GM18505 (cell line): ENCODE results near the gene MAFG.

Experiments
- ATAC-seq: cut with Tn5 transposase; IDR thresholded peaks from one replicate; pipeline ENCODE4 v1.9.1; 2021; ENCODE audit not compliant: unreplicated experiment
- POLR2A ChIP-seq: IDR thresholded peaks from 4 replicates; pipeline ENCODE4 v1.6.1; 2011; ENCODE audit warnings: borderline replicate concordance; ENCODE audit not compliant: insufficient read depth, insufficient read length; ENCODE audit errors: extremely low read depth

Gene MAFG

DNA sequence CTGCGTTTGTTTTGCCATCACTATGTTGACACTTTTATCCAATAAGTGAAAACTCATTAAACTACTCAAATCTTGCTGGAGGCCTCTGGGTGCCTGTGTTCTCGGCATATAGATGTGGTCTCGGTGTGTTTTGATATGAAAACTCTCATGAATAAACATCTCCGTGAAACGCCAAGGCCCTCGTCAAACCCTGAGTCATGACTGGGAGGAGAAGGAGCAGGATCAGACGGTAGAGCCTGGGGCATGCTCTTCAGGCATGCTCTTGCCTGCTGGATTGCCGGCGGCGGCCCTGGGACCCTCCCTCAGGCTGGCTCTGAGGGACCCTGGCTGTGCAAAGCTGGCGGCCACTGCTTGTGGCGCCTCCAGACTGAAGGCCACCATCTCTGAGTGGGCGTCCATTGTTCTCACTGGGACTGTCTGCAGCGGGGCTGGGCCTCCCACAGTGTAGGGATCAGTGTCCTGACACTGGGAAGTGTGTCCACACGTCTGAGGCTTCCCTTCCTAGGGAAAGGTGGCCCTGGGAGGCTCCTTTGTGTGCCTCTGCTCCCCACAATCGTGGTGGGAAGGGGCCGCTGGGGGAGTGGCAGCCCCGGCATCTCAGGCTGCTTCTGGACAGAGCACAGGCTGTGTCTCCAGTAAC is 27.2 kb downstream of the MAFG start:
- no peak for TF ChIP-seq POLR2A
- no peak for ATAC-seq

DNA sequence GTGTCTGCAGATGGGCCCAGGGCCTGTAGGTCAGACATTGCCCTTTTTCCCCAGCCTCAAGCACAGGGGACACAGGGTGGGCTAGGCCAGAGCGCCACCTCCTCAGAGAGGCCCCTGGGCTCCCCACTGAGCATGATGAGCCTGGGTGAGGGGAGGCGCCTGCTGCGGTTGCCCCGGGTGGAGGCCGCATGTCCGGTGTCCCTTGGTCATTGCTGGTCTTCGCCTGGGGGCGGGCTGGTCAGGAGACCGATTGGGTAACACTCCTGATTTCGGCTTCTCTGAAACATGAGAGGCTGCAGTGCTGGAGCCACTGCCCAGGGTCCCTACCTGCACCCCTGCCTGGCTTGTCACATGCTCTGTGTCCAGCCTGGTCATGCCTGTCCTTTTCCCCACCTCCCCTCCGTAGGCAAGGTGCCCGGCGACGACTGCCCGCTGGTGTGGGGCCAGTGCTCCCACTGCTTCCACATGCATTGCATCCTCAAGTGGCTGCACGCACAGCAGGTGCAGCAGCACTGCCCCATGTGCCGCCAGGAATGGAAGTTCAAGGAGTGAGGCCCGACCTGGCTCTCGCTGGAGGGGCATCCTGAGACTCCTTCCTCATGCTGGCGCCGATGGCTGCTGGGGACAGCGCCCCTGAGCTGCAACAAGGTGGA is 27.9 kb downstream of the MAFG start:
- TF ChIP-seq POLR2A, result no peak
- no peak for ATAC-seq

DNA sequence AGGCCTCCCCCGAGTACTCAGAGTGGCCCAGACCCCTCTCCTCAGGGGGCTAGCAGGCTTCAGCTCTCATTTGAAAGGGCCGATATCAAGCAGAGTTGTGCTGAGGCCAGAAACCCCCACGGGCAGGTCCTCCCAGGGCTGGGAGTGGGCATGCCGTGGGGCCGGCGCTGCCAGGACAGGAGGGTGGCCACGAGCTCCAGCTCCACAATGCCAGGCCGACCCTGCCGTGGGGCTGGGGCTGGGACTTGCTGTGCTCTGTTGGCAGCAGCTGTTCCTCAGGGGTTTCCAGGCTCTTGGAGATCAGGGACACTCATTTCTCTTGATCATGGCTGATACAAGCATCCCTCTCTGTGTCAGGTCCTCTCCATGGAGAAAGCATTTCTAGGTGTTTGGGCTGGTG is 28.6 kb downstream of the MAFG start:
- ATAC-seq, result no peak
- TF ChIP-seq POLR2A, result no peak

DNA sequence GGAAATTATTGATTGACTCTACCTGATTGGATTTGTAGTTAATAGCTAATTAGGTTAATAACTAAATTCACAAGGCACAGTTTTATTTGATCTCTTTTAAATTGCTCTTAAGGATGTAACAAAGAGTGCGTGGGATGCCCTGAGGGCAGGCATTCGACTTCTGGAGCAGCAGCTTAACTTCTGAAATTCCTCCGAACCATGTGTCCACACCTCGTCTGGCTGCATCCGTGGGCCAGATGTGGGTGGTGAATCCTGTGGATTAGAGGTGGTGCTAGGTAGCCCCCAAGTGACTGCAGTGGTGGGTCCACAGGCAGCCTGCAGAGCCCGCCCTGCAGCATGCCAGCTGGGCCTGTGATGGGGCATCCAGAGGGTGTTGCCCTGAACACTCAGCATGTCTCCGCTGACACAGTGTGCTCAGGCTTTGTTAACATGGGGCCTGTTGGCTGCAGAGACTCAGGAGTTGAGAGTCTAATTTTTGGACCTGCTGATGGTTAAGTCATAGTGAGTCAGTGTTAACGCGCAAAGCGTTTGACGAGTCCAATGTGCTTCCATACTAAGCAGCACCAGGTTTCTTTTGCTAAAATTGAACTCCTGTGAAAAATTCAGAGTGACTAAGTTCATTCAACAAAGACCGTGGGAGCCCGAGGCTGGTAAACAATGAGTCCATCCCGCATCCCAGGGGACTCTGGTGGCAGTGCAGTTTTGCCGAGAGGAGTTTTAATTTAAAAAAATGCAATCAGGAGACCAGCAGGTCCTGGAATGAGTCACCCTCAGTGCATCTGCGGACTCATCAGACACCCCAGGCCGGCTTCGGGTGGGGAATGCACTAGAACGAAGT is 29.3 kb downstream of the MAFG start:
- no peak for TF ChIP-seq POLR2A
- ATAC-seq, result no peak

DNA sequence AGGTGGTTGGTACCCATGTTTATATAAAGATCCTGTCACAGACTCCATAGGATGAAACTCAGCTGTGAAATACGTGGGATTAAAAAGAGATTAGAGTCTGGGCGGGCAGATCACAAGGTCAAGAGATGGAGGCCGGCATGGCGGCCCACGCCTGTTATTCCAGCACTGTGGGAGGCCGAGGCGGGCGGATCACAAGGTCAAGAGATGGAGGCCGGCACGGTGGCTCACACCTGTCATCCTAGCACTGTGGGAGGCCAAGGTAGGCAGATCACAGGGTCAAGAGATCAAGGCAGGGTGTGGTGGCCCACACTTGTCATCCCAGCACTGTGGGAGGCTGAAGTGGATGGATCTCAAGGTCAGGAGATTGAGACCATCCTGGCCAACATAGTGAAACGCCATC is 32.1 kb downstream of the MAFG start:
- no peak for TF ChIP-seq POLR2A
- ATAC-seq, result no peak

DNA sequence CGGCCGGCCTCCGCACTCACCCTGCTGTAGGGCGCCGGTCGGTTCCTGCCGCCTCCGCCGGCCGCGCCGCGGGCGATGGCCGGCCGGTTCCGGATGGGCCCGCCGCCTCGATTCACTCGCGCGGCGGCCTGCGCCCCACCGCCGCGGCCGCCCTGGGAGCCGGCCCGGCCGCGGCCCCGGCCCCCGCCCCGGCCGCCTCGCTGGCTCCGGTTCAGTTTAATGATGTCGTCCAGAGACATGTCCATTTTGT is 36.3 kb downstream of the MAFG start:
- TF ChIP-seq POLR2A, result no peak
- peak; percentile 27 for ATAC-seq

DNA sequence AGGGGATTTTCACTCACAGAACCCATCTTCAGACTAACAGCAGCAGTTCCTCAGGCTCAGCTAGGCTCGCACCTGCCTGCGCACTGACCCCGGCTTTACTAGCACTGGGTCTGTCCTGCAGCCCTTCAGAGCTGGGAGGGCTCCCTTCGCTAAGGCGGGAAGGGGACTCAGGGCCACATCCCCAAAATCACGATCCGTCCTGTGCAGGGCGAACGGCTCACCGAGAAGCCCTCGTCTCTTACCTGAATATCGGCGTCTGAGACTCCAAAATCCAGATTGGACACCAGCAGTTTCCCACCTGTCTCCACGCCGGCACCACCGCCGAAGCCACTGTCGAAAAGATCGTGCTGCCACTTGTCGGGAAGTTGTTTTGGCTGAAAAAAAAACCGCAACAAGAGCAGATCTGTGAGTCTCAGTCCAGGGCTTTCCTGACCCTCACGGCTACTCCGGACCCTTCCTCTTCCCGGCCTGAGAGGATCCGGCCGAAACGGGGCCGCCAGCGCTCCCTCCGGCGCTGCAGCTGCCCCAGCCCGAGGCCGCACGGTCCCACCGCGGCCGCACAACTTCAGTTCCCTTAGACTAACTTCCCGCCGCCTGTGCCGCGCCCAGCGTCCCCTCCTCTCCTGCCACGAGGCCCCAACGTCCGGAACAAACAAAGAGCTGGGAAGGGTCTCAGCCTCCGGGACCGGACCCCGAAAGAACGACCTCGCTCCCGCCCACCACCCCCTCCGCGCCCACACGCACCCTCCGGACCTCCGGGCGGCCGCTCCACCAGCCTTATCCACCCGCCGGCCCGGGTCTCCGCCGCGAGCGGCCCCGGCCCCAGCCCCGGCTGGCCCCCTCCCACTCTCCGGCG is 36.9 kb downstream of the MAFG start:
- no peak for TF ChIP-seq POLR2A
- ATAC-seq, result no peak

DNA sequence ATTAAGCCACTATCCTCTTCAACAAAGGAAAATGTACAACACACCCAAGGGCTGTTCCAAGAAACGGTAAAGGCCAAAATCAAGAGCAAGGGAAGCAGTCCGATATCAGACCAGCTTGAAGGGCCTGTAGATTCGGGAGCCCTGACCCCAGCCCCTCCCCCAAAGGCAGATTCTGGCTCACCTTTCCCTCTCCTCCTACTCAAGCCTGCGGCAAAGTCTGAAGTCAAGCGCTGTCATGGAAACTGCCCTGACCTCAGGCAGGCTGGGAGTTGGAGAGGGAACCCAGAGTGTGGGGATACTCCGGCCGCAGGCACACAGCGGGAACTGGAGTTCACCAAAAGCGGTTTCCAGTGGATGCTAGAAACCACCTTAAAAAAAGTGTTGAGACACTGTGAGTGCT is 37.9 kb downstream of the MAFG start:
- no peak for TF ChIP-seq POLR2A
- ATAC-seq, result no peak

DNA sequence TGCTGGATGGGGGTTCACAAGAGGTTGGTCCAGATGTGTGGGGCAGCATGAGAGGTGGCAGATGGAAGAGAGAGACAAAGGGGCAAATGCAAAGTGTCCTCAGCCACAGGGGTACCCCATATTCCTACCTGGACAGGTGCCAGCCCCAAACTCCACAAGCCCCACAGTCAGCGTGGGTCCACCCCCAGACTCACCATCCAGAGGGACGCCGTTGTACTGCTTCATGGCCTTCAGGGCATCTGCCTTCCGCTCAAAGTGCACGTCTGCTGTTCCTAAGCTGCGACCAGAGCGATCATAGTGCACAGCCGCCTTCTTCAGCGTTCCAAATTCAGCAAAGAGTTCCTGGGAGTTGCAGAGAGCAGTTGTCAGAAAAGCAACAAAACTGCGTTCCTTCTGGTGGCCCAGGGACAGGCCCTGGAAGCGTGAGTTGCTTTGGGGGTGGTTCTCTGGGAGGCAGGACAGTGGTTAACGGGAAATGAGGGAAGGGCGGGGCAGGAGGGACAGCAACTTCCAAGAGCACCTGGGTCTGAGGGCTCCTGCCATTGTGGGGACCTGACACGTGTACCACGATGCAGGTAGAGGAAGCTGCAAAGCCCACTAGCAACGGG is 38.4 kb downstream of the MAFG start:
- no peak for ATAC-seq
- no peak for TF ChIP-seq POLR2A

DNA sequence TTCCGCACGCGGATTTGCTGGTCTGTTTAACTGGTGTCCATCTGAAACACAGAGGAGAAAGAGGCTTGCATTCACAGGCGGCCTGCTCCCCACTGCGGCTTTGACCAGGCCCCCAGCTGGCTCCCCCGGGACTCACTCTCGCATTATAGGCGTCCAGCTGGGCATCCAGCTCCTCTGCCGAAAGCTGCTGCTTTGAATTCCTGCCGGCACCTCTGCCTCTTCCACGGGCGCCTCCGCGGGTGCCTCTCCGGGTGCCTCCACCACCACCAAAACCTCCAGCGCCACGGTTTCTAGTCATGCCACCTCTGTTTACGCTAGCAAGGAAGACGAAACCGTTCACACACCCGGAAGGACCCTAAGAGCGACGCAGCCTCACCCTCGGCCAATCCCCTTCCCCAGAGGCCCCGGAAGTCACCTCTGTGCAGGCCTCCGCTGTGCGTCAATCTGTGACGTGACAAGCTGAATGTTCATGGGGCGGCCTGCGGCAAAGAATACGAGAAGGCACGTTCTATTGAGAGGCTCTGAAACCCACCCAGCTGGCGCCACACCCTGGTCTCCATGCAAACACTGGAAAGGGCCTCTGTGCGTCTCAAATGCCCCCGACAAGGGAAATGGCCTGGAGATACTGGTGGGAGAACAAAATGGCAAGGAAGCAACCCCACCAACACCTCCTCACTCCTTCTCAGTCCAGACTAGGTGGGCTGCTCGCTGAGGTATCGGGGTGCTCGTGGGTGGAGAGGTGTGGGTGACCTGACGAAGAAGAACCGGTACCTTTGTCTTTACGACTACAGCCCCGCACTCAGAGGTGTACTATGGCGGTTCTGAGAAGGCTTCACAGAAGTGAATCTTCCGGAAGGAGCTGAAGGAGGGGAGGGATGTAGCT is 39.2 kb downstream of the MAFG start:
- no peak for TF ChIP-seq POLR2A
- no peak for ATAC-seq

DNA sequence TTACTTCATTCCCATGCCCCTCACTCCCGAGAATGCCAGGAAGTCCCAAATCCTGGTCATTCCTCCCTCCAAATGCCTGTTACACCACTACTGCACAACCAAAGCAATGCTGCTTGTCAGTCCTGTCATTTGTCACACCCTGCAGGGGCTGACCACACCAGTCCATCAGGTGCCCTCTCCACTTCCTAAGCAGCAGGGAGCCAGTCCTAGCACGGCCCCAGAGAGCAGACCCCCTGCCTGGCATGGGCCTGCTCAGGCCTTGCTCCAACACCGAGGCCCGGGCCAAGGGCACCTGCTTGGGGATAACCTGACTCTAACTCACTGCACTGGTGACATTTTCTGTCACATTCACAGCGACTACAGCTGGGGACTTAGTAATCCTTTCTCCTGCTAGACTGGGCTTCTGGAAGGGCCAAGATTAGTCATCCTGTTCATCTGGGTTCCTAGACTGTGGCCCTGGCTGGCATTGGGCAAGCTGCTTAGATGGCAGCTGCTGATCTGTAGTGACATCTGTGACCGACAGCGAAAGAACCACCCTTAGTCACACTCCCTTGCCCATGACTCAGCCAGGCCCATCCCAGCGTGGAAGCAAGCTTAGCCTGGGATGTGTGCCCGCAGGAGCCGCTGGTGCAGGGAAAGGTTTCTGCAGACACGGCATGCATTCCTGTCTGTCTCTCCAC is 41.5 kb downstream of the MAFG start:
- ATAC-seq, result no peak

DNA sequence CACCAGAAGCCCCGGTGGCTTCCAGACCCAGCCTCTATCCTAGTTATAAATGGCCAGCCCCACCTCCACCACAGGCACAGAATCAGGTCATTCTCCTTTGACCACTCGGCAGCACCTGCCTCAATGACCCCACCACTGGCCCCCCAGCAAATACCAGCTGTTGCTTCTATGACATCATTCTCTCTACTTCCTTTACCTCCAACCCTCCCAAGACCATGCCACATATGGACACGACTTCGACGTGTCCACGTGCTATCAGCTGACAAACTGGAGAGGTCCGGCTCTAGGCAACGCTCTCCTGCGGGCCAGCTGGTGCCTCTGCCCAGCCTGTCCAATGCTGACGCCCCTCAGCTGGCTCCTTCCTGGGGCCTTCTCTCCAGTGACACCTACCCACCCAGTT is 42.1 kb downstream of the MAFG start:
- no peak for ATAC-seq
- TF ChIP-seq POLR2A, result peak; percentile 9

More for the DNA sequence above, 41.5 kb downstream of the MAFG start:
- no peak for TF ChIP-seq POLR2A
